Measurements from ENCODE around the gene ABCA3. TPM values are rescaled to one million over a fixed set of nuclear protein-coding genes. Genes with fewer than 3 reads are reported as not detected.

ABCA3 gene
- total and polyA plus RNA-seq, 2 donors (not counting 1 experiment from before 2014, with no cell fraction given) = 3.1 to 5.1 TPM

GRCh38 chr16:2373176-2373575, 32.6 kb upstream of the ABCA3 start:
- Histone ChIP-seq H3K79me2 (ENCODE audit: control insufficient read depth, insufficient read depth, low read length) (no peaks in the 10 kb centered on the region), H3K4me3 (ENCODE audit: control extremely low read depth in 1 of 5, extremely low read depth in 1 of 5, insufficient read depth in 1 of 5, low read depth in 2 of 5, low read length in 4 of 5) (no peak overlapping the region), H3K9me3 (ENCODE audit: control extremely low read depth in 1 of 3, control insufficient read depth in 2 of 3, insufficient read depth in 1 of 3, low read length in 2 of 3) (no peaks in the 10 kb centered on the region), H2AFZ (ENCODE audit: insufficient read depth, low read depth, low read length, poor library complexity, severe bottlenecking) (no peak overlapping the region), H3K9ac (ENCODE audit: low read length) (no peak overlapping the region), H4K20me1 (ENCODE audit: control insufficient read depth, insufficient read depth, low read length, poor library complexity, severe bottlenecking) (no peaks in the 10 kb centered on the region), H3K36me3 (replicated peaks in 1 of 2; ENCODE audit: control extremely low read depth in 1 of 2, control insufficient read depth in 1 of 2, extremely low read depth in 1 of 2, insufficient read depth in 2 of 2, low read length in 1 of 2) (no peaks in the 10 kb centered on the region), H3K27me3 (replicated peaks in 1 of 4; ENCODE audit: control extremely low read depth in 1 of 4, control insufficient read depth in 3 of 4, insufficient read depth in 4 of 4, low read length in 3 of 4) (peaks cover 0 to 22% (median 9%) of the 10 kb centered on the region in 4 experiments), H3K4me1 (ENCODE audit: control insufficient read depth in 2 of 2, insufficient read depth in 2 of 2, low read length in 2 of 2) (no peaks in the 10 kb centered on the region), H3K27ac (ENCODE audit: low read length in 2 of 2) (no peak overlapping the region), H3K4me2 (replicated peaks; ENCODE audit: low read depth, low read length, poor library complexity, severe bottlenecking) (no peak overlapping the region)
- intact Hi-C loops (cut with micrococcal nuclease) = no loop called here
- Mint-ChIP-seq H3K9me3 (ENCODE audit: insufficient read depth) (no peaks in the 10 kb centered on the region), H3K27ac (no peak overlapping the region), H3K4me3 (no peak overlapping the region), H3K27me3 (peaks cover 22% of the 10 kb centered on the region), H3K4me1 (no peaks in the 10 kb centered on the region)
- WGBS (ENCODE audit: insufficient coverage) = 100% methylated on average over 2 of the region's 4 CpGs
- POLR2A ChIA-PET = no interaction called here
- ATAC-seq (ENCODE audit: low read depth) (no peak), DNase-seq (no peak)
- CTCF ChIA-PET = interaction anchor here (0.6 kb wide), 1 partner anchor 52 kb away, joined by 4 read pairs; no protein-coding TSS in a partner anchor
- TF ChIP-seq EZH2 (IDR thresholded peaks at IDR 0.05; ENCODE audit: borderline replicate concordance, insufficient read depth, low read depth, low read length, poor library complexity, severe bottlenecking) = no peak
- TF ChIP-seq, protein P1, sequence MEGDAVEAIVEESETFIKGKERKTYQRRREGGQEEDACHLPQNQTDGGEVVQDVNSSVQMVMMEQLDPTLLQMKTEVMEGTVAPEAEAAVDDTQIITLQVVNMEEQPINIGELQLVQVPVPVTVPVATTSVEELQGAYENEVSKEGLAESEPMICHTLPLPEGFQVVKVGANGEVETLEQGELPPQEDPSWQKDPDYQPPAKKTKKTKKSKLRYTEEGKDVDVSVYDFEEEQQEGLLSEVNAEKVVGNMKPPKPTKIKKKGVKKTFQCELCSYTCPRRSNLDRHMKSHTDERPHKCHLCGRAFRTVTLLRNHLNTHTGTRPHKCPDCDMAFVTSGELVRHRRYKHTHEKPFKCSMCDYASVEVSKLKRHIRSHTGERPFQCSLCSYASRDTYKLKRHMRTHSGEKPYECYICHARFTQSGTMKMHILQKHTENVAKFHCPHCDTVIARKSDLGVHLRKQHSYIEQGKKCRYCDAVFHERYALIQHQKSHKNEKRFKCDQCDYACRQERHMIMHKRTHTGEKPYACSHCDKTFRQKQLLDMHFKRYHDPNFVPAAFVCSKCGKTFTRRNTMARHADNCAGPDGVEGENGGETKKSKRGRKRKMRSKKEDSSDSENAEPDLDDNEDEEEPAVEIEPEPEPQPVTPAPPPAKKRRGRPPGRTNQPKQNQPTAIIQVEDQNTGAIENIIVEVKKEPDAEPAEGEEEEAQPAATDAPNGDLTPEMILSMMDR (IDR thresholded peaks at IDR 0.05) = no peak

DNA sequence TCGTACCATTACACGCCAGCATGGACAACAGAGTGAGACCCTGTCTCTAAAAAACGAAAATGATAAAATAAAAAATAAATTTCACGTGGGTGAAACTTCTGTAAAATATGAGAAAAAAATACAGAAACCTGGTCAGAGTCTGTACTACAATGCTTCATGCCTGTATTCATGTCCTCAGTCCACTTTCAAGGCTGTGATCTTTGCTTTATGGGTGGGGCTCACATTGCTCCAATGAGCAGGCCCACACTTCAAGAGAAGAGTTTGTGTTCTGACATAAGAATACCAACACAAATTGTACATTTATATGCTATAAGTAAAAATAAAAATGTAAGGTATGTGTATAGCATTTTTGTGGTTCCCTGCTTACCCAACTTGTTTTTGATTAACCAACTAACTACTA, 32.2 kb upstream of the ABCA3 start:
- no peaks in the 10 kb centered on the region for H3K79me2 ChIP-seq (ENCODE audit: control insufficient read depth, insufficient read depth, low read length)
- ATAC-seq (ENCODE audit: low read depth) = no peak
- H3K27ac ChIP-seq (ENCODE audit: low read length in 2 of 2) = no peak overlapping the region
- no peaks in the 10 kb centered on the region for H3K9me3 ChIP-seq (ENCODE audit: control extremely low read depth in 1 of 3, control insufficient read depth in 2 of 3, insufficient read depth in 1 of 3, low read length in 2 of 3)
- no peaks in the 10 kb centered on the region for H3K36me3 ChIP-seq (replicated peaks in 1 of 2; ENCODE audit: control extremely low read depth in 1 of 2, control insufficient read depth in 1 of 2, extremely low read depth in 1 of 2, insufficient read depth in 2 of 2, low read length in 1 of 2)
- no peaks in the 10 kb centered on the region for H3K4me1 ChIP-seq (ENCODE audit: control insufficient read depth in 2 of 2, insufficient read depth in 2 of 2, low read length in 2 of 2)
- no peak overlapping the region for H3K4me2 ChIP-seq (replicated peaks; ENCODE audit: low read depth, low read length, poor library complexity, severe bottlenecking)
- no peak for DNase-seq
- POLR2A ChIA-PET = no interaction called here
- no peaks in the 10 kb centered on the region for H3K9me3 Mint-ChIP-seq (ENCODE audit: insufficient read depth)
- no peak overlapping the region for H2AFZ ChIP-seq (ENCODE audit: insufficient read depth, low read depth, low read length, poor library complexity, severe bottlenecking)
- intact Hi-C loops (cut with micrococcal nuclease) = no loop called here
- no peak overlapping the region for H3K9ac ChIP-seq (ENCODE audit: low read length)
- H3K4me3 ChIP-seq (ENCODE audit: control extremely low read depth in 1 of 5, extremely low read depth in 1 of 5, insufficient read depth in 1 of 5, low read depth in 2 of 5, low read length in 4 of 5) = no peak overlapping the region
- TF ChIP-seq EZH2 (IDR thresholded peaks at IDR 0.05; ENCODE audit: borderline replicate concordance, insufficient read depth, low read depth, low read length, poor library complexity, severe bottlenecking) = no peak
- H3K4me1 Mint-ChIP-seq = no peaks in the 10 kb centered on the region
- peaks cover 0 to 22% (median 9%) of the 10 kb centered on the region in 4 experiments for H3K27me3 ChIP-seq (replicated peaks in 1 of 4; ENCODE audit: control extremely low read depth in 1 of 4, control insufficient read depth in 3 of 4, insufficient read depth in 4 of 4, low read length in 3 of 4)
- no peaks in the 10 kb centered on the region for H4K20me1 ChIP-seq (ENCODE audit: control insufficient read depth, insufficient read depth, low read length, poor library complexity, severe bottlenecking)
- WGBS (ENCODE audit: insufficient coverage) = no CpG with 5 or more reads among the region's 4 CpGs
- H3K27ac Mint-ChIP-seq = no peak overlapping the region
- CTCF ChIA-PET = interaction anchor here (0.6 kb wide), 1 partner anchor 53 kb away, joined by 4 read pairs; no protein-coding TSS in a partner anchor
- H3K27me3 Mint-ChIP-seq = peaks cover 25% of the 10 kb centered on the region
- no peak overlapping the region for H3K4me3 Mint-ChIP-seq

Measured in B cell (primary cell).